Activated CD8-positive, alpha-beta T cell treated with anti-CD3 and anti-CD28 coated beads for 36 hours (primary cell): ENCODE data around the gene ZNF189. TPM values are rescaled to one million over a fixed set of nuclear protein-coding genes. Genes with fewer than 3 reads are reported as not detected.

ENCODE experiments used
- ATAC-seq: fragments of 200-7000 bp; cut with Tn5 transposase; one replicate; pipeline ENCODE4 v1.10.0; 2021; ENCODE audit warnings: mild to moderate bottlenecking, moderate library complexity
- CTCF ChIA-PET: fragments of 350-600 bp; sonication (Branson Sonifier 250); formaldehyde crosslinking; loops from one replicate; lab custom pipeline; 2021; ENCODE audit warnings: antibody characterized with exemption; lab: Charles Lee
- POLR2A ChIA-PET: fragments of 350-600 bp; sonication (Branson Sonifier 250); formaldehyde crosslinking; loops from one replicate; lab custom pipeline; 2021; ENCODE audit warnings: antibody characterized with exemption; lab: Charles Lee
- DNase-seq: peaks from one replicate; pipeline ENCODE4 v3.0.0-alpha.2; 2020
- H3K27ac Mint-ChIP-seq: one replicate; pipeline ENCODE4 v1.8.0; 2021; ENCODE audit warnings: mild to moderate bottlenecking, mixed read lengths
- H3K27me3 Mint-ChIP-seq: one replicate; pipeline ENCODE4 v1.8.0; 2021; ENCODE audit warnings: mixed read lengths
- H3K36me3 Mint-ChIP-seq: one replicate; pipeline ENCODE4 v1.8.0; 2021; ENCODE audit warnings: low read depth, mixed read lengths
- H3K4me1 Mint-ChIP-seq: one replicate; pipeline ENCODE4 v1.8.0; 2021; ENCODE audit warnings: low read depth, mixed read lengths
- H3K4me3 Mint-ChIP-seq: one replicate; pipeline ENCODE4 v1.8.0; 2021; ENCODE audit warnings: mild to moderate bottlenecking, moderate library complexity, mixed read lengths
- H3K9me3 Mint-ChIP-seq: one replicate; pipeline ENCODE4 v1.8.0; 2021; ENCODE audit warnings: mixed read lengths
- CTCF ChIP-seq: fragments of 200-600 bp; IDR thresholded peaks from one replicate; pipeline ENCODE4 v1.8.0; 2022; ENCODE audit warnings: antibody characterized with exemption, mild to moderate bottlenecking
- intact Hi-C: fragments of 100-400 bp; cut with micrococcal nuclease; formaldehyde crosslinking; loops from one replicate; pipeline ENCODE4 v1.10.0; 2022
- total RNA-seq, 2 experiments: library from RNA; stranded (reverse); gene quantifications; one replicate each; pipeline ENCODE4 v1.2.3, GENCODE V29; 2021

Gene ZNF189
- total RNA-seq, 2 experiments from 2014 or later: 6.7 to 8.3 TPM

GRCh38 chr9:101446732-101447131 is 48.1 kb downstream of the ZNF189 start:
- peaks cover 52% of the 10 kb centered on the region for H3K27me3 Mint-ChIP-seq
- DNase-seq (no peak), ATAC-seq (no peak)
- POLR2A ChIA-PET: no interaction called here
- no peak for TF ChIP-seq CTCF
- H3K4me3 Mint-ChIP-seq: no peak overlapping the region
- H3K4me1 Mint-ChIP-seq: peaks cover 4% of the 10 kb centered on the region
- peaks cover 2% of the 10 kb centered on the region for H3K9me3 Mint-ChIP-seq
- no peak overlapping the region for H3K27ac Mint-ChIP-seq
- H3K36me3 Mint-ChIP-seq: no peaks in the 10 kb centered on the region
- CTCF ChIA-PET: interaction anchor here (1.0 to 1.9 kb wide), 4 partner anchors 11 to 83 kb away, joined by 3 to 7 read pairs (median 5); partner anchors contain the start of gene ALDOB
- intact Hi-C loops: no loop called here

- Mint-ChIP-seq H3K27me3 (peaks cover 47% of the 10 kb centered on the region), H3K9me3 (peaks cover 3% of the 10 kb centered on the region), H3K27ac (no peak overlapping the region), H3K36me3 (no peaks in the 10 kb centered on the region), H3K4me3 (peak overlapping the region; percentile 59), H3K4me1 (peaks cover 4% of the 10 kb centered on the region)
- intact Hi-C loops: no loop called here
- POLR2A ChIA-PET: no interaction called here
- CTCF ChIA-PET: interaction anchor here (0.9 to 2.6 kb wide), 20 partner anchors 8 to 119 kb away, joined by 3 to 17 read pairs (median 4); partner anchors contain the start of gene RNF20
- DNase-seq: no peak
- no peak for ATAC-seq
- no peak for TF ChIP-seq CTCF
Observed at GRCh38 chr9:101448680-101449070, 50.0 kb downstream of the ZNF189 start.

- intact Hi-C loops: no loop called here
Observed at GRCh38 chr9:101449071-101449721, 50.5 kb downstream of the ZNF189 start.

GRCh38 chr9:101450931-101451330 is 52.3 kb downstream of the ZNF189 start:
- ChIA-PET CTCF (no interaction called here), POLR2A (no interaction called here)
- H3K4me1 Mint-ChIP-seq: peaks cover 4% of the 10 kb centered on the region
- peaks cover 32% of the 10 kb centered on the region for H3K27me3 Mint-ChIP-seq
- no peak for TF ChIP-seq CTCF
- no peak for ATAC-seq
- H3K4me3 Mint-ChIP-seq: no peak overlapping the region
- intact Hi-C loops: no loop called here
- no peak overlapping the region for H3K27ac Mint-ChIP-seq
- DNase-seq: no peak
- peaks cover 3% of the 10 kb centered on the region for H3K9me3 Mint-ChIP-seq
- no peaks in the 10 kb centered on the region for H3K36me3 Mint-ChIP-seq

More at GRCh38 chr9:101449071-101449721, 50.5 kb downstream of the ZNF189 start:
- no peaks in the 10 kb centered on the region for H3K36me3 Mint-ChIP-seq
- H3K27me3 Mint-ChIP-seq: peaks cover 46% of the 10 kb centered on the region
- peak; percentile 69 for TF ChIP-seq CTCF
- ChIA-PET CTCF (interaction anchor here (0.9 to 2.6 kb wide), 20 partner anchors 9 to 119 kb away, joined by 3 to 17 read pairs (median 4); partner anchors contain the start of gene RNF20), POLR2A (no interaction called here)
- DNase-seq (peak; percentile 68), ATAC-seq (peak; percentile 97)
- no peak overlapping the region for H3K27ac Mint-ChIP-seq
- H3K4me1 Mint-ChIP-seq: peaks cover 4% of the 10 kb centered on the region
- peaks cover 3% of the 10 kb centered on the region for H3K9me3 Mint-ChIP-seq
- peak overlapping the region; percentile 59 for H3K4me3 Mint-ChIP-seq

- Mint-ChIP-seq H3K27me3 (peaks cover 29% of the 10 kb centered on the region), H3K9me3 (peaks cover 3% of the 10 kb centered on the region), H3K36me3 (no peaks in the 10 kb centered on the region), H3K4me1 (peaks cover 4% of the 10 kb centered on the region), H3K4me3 (no peak overlapping the region), H3K27ac (no peak overlapping the region)
- CTCF ChIA-PET: no interaction called here
- POLR2A ChIA-PET: no interaction called here
- intact Hi-C loops: no loop called here
- no peak for DNase-seq
- TF ChIP-seq CTCF: no peak
- no peak for ATAC-seq
Observed at GRCh38 chr9:101451498-101451897, 52.8 kb downstream of the ZNF189 start.
